Suppressor macrophage treated with lipopolysaccharide for 4 hours (primary cell): ENCODE results near the gene PRPH.
A peak's percentile ranks its signal among the peaks of the same experiment; 100 is the strongest.

Source experiments
- DNase-seq: peaks from one replicate; pipeline ENCODE4 v3.0.0-alpha.2; 2020

PRPH gene

DNA sequence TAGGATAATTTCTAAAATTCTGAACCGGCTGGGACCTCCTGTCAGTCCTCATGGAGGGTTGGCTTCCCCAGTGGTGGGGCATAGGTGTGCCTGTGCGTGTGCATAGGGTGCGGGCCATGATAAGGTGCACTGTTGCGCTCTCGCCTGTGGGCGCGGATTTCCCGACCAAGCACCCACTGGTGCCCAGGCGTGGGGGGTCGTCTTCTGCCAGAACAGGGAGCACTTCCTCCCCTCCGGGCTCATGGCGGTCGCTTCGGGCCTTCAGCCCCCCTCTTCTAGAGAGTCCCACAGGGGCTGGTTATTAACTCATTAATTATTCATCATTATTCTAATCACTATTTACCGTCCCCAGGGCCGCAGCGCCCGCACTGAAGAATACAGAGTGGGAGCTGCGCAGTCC, 39.3 kb downstream of the PRPH start:
- no peak for DNase-seq

DNA sequence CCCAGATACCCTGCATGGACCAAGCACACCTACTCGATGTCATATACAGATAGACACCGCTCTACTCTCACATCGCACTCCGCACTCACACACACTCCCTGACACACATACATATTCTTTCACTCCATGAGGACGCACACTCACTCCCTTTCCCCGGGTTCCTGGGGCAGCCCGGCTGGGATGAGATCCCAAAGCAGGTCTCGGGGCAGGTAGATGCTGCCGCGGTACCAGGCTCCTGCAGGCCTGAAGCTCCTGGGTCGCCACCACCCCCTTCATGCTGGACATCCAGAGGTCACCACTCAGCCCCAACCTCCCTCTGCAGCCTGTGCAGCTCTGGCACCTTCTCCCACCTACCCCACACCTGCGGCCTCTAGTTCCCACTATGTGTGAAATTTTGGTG, 39.7 kb downstream of the PRPH start:
- no peak for DNase-seq

DNA sequence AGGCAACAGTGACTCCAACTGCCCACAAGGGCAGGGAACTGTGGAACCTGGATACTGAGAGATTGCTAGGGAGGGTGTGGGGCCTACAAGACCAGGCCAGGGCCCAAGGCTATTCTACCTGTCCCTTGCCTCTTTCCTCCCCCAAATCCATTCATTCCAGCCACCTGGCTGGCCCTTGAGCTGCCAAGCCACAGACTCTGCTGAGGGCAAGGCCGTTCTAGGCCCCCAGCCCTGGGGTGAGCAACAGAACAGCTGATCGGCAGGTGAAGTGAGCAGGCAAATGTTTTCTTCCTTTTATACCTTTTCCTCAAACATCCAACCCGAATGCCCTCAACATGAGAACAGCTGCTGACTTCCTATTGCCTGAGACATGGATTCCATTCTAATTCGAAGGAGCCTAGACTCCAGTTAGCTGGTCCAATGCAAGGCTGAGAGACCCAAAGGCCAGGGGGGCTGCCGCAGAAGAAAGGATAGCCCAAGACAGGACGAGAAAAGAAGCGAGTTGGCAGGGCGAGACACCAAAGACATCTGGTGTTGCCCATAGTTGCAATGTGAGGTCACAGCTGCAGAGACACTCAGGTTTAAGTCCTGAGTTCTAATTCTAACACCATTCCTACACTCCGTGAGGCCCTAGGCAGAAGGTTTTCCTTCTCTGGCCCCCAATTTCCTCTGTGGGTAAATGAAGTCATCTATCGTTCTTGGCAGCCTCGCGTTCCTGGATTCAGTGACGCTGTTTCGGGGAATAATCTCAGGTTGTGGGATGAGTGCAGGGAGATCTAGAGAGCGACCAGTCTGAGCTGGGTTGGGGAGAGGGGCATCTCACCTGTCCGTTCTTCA, 40.4 kb downstream of the PRPH start:
- DNase-seq, result no peak

GRCh38 chr12:49335955-49336644, 41.2 kb downstream of the PRPH start:
- DNase-seq, result no peak

- DNase-seq, result peak; percentile 85
Observed at GRCh38 chr12:49336645-49337584, 42.0 kb downstream of the PRPH start, which contains the start of gene C1QL4. Gene C1QL4, minus strand, starts transcription at chr12:49337188. Its CDS starts 711 bp downstream, at chr12:49336477.

GRCh38 chr12:49338830-49339463, 44.0 kb downstream of the PRPH start:
- no peak for DNase-seq

DNA sequence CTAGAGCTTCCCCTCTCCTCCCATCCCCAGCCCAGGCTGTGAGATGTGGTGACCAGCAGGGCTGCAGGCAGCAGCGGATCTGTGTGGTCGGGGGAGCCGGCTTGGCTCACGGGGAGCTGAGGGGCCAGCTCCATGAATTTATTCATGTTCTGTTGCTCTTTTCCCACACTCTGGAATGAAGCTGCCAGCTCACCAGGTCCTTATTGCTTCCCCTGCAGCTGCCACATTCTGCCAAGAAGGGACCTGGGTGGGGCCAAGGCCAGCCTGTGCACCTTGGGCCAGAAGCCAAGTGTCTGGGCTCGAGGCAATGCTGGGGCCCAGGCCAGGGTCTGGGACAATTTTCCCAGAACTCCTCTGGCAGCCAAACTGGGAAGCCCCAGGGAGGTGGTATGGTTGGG, 44.5 kb downstream of the PRPH start:
- no peak for DNase-seq

DNA sequence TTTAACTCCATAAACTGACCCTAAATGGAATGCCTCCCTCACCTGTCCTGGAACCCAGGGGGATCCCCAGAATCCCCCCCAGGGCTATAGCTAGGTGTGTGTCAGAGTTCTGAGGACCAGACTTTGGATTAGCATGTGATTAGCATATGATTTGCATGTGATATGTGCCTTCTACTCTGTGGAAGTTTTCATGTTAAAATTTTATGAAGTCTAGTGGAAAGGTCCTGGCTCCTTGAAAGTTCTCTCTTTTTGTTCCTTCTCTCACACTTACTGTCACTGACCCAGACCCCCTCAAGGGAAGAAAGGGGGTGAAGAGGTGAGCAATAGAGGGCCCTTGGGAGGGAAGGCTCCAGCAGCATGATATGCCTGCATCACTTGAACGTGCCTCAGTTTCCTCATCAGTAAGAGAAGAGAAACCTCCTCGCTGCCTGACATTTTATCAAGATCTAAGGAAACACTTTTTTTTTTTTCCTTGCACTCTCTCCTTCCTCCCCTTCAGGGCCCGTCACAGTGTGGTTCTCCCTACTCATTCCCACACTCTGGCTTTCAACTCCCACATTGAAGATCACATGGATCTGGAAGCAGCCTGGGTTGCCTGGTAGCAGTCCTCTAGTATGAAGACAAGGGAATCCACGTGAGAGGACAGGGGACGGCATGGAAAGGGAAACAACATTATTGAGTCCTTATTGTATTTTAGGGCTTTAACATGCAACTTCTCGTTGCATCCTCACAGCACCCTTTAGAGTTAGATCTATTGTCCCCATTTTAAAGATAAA, 45.3 kb downstream of the PRPH start:
- DNase-seq, result no peak

DNA sequence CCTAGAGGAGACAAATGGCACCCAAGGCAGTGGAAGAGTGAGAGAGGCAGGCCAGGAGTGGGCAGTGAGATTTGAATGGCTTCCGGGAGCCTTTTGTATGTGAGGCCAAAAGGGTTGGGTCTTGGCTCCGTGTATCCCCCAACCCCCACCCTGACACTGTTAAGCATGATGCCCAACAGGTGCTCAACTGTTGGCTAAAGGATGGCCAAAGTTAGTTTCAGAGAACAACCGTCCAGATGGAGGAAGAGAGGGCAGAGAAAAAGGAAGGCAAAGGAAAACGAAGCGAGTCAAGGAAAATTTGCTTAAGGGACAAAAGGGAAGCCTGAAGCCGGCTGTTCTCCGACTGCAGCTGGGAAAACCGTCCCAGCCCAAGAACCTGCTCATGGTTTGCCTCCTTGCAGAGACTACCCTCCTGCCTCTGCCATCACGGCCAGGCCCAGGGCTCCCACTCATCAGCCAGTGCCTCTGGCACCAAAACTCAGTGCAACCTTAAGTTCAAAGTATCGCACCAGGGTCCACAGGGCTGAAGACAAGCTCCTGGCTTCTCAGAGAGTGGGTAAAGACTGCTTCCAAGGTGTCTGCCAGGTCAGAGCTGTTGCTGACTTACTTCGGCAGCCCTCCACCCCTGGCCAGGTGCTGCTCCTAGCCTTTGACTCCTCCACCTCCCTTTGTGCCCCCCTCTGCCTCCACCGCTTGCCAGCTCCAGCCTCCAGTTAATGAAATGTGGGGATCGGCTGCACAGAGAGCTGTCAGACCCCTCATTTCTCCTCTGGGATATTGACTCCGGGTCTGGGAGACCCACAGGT, 46.2 kb downstream of the PRPH start:
- no peak for DNase-seq

DNA sequence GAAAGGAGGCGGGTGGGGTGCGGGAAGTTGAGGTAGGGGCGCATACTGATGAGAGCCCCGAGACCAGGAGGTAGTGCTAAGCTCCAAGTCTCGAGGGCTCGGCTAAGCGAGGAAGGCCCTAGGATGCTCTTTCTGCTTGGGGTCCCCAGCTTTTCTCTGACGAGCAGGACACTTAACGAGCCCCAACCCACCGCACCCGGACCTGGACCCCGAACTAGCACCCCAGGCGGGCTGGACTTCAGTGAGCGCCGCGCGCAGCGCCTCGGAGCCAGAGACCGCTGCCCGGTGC, 46.8 kb downstream of the PRPH start:
- no peak for DNase-seq

GRCh38 chr12:49342066-49342913, 47.3 kb downstream of the PRPH start:
- DNase-seq, result peak; percentile 88

DNA sequence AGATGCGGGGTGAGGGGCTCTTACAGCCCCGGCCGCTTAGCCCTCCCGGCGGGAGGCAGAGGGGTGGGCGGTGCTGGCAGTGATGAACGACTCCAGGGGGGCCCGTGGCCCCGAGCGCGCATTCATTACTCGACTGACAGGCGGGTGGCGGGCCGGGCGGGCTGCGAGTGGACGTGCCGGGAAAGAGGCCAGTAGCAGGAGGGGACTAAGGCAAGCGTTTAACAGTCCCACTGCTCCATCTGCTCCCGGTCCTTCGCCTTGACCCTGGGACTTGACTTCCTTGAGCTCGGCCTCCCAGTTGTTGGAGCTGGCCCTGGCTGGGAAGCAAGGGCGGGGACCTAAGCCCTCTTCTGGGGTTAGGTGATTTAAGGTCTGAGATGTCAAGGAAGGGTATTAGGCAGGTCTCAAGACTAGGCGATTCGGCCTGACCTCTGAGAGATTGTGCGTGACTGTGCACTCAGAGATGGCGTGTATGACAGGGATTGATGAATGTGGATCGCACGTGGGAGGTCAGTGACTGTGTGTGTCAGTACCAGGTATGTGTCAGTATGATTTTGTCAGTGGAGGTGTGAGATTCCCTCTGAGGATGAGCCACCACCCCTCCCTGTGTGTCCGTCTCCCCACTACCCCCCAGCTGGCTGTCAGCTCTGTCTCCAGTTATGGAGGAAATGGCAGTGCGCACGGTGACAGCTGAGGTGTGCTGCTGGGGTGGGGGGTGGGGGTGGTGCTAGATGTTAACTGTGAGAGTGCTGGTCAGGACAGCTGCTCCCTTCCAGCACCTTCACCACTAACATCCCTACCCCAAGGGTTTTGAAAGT, 48.2 kb downstream of the PRPH start:
- DNase-seq, result no peak

DNA sequence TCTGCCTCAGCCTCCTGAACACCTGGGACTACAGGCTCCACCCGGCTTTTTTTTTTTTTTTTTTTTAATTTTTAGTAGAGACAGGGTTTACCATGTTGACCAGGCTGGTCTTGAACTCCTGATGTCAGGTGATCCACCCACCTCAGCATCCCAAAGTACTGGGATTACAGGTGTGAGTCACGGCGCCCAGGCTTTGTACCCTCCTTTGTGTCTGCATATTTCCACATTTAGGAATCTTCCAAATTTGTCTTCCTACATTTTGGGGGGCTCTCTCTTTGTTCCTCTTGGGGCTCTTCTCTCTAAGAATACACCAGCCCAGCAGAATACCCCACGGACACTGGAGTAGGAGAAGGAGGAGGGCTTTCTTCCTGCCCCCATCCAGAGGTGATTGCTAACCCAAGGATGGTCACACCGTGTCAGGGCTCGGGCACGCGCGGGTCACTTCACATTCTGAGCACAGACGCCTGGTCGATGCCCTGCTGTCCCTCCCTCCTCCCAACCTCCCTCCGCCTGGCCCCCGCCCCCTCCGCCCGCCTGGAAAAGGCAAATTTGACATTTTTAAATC, 49.6 kb downstream of the PRPH start:
- DNase-seq, result no peak

- DNase-seq, result no peak
Observed at GRCh38 chr12:49345051-49345824, 50.3 kb downstream of the PRPH start.

DNA sequence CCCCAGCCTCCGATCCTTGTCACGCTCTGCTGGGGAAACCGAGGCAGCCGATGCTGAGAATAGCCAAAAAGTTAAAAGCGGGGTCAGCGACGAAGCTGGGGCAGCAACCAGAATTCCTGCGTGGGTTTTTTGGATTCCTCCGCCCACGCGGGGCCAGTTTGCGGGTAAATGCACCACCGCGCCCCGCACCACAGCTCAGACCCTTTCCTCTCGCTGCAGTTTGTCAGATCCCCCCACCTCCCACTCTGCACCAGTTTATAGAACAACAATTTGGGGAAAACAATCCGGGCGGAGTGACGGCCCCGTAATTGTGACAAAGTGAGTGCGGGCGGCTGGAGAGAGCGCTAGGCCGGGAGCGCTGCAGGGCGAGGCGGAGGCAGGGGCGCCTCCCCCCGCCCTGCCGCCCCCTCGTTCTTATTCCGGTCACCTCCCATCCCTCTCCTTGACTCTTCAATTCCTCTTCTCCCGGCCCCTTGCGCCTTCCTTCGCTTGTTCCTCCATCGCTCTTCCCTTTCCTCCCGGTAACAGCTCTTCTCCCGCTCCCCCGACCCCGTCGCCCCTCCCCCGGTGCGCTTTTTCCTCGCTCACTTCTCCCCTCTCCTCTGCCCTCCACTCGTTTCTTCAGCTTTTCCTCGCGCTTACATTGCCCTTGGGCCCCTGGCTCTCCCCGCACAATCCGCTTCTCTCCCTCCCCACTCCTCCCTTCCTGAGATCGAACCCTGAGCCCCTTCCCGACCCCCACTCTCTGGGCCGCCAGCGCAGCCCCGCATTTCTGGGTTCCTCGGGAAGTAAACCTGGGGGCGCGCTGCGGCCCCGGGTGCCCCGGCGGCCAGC, 51.1 kb downstream of the PRPH start:
- DNase-seq, result no peak

DNA sequence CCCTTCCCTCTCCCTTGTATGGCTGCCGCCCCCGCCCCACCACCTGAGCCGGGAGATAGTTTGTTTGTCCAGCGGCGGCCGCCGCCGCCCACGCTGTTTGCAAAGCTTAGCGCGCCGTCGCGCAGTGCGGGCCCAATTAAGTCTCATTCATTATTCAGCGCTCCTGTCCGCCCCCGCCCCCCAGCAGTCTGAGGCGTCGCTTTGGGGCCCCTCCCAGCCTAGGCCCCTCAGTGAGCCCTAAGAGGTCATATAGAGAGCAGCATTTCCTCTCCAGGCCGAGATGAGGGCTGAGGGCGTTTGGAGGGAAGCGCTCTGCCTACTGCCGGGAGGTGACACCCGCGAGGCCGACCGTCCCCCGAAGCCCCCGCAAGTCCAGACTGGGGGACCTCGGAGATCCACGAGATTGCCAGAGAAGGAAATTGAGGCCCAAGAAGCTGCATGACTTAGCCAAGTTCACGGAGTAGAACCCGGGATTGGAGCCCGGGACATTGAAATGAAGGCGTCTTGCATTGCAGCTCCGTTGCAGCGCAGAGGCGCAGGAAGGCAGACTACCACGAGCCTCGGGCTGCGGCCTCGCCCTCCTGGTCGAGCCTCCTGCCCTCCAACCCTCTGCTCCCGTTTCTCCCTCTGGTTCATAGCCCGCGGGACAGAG, 51.8 kb downstream of the PRPH start, which contains the start of gene DNAJC22:
Gene DNAJC22, plus strand, starts transcription at position 230 of the 652 bp plus-strand sequence. CDS start 1,985 bp downstream, outside the sequence.
- no peak for DNase-seq
